ENCODE data around the gene HSPA12A.

DNA sequence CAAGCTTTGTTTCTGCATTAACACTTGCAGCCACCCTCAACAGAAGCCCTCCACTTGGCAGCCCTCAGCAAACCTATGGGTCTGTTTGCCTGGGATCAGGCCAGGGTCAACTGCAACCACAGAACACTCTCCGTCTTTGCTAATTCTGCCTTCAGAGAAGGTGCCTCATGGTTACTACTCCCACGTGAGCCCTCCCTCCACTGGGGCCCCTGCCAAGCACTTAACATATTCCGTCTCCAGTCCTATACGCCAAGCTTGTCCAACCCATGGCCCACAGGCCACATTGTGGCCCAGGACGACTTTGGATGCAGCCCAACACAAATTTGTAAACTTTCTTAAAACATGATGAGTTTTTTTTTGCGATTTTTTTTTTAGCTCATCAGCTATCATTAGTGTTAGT, 54.7 kb downstream of the HSPA12A start:
- TF ChIP-seq, protein P1, sequence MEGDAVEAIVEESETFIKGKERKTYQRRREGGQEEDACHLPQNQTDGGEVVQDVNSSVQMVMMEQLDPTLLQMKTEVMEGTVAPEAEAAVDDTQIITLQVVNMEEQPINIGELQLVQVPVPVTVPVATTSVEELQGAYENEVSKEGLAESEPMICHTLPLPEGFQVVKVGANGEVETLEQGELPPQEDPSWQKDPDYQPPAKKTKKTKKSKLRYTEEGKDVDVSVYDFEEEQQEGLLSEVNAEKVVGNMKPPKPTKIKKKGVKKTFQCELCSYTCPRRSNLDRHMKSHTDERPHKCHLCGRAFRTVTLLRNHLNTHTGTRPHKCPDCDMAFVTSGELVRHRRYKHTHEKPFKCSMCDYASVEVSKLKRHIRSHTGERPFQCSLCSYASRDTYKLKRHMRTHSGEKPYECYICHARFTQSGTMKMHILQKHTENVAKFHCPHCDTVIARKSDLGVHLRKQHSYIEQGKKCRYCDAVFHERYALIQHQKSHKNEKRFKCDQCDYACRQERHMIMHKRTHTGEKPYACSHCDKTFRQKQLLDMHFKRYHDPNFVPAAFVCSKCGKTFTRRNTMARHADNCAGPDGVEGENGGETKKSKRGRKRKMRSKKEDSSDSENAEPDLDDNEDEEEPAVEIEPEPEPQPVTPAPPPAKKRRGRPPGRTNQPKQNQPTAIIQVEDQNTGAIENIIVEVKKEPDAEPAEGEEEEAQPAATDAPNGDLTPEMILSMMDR (IDR thresholded peaks at IDR 0.05) = no peak
- TF ChIP-seq POLR2A (IDR thresholded peaks at IDR 0.05) = no peak

All from Peyer's patch (tissue), 4 donors.